Uterus (tissue), 2 donors: ENCODE measurements around the gene MLIP.

ENCODE experiments used
- CTCF ChIP-seq, 4 experiments: fragments of 200-600 bp in 2 of 4; fragments of 450-650 bp in 2 of 4; sonication (generic) in 2 of 4; IDR thresholded peaks; one replicate each; pipeline ENCODE4 v1.5.1; 2016 to 2019; ENCODE audit warnings: antibody characterized with exemption in 4 of 4, mild to moderate bottlenecking in 2 of 4, moderate library complexity in 1 of 4
- POLR2A ChIP-seq, 2 donors: fragments of 450-650 bp; IDR thresholded peaks; one replicate each; pipeline ENCODE4 v1.6.1; 2016; ENCODE audit warnings: antibody characterized with exemption in 2 of 2, mild to moderate bottlenecking in 1 of 2, moderate library complexity in 1 of 2

- no peak for TF ChIP-seq CTCF (IDR thresholded peaks at IDR 0.05)
- no peak for TF ChIP-seq POLR2A (IDR thresholded peaks at IDR 0.05)
Observed at GRCh38 chr6:54072635-54073313, 38.5 kb upstream of the MLIP start.
